T-helper 9 cell (primary cell): ENCODE data around the gene BYSL.

ENCODE experiments used
- DNase-seq: peaks from one replicate; pipeline ENCODE4 v3.0.0-alpha.2; 2020

BYSL gene

GRCh38 chr6:41914869-41915530, 6.3 kb upstream of the BYSL start:
- DNase-seq, result no peak

- no peak for DNase-seq
These were observed 3.8 kb upstream of the BYSL start for GRCh38 chr6:41917528-41917927.

- DNase-seq, result no peak
These were observed 356 bp downstream of the BYSL start for GRCh38 chr6:41921712-41921998.

- DNase-seq, result no peak
These were observed 855 bp downstream of the BYSL start for GRCh38 chr6:41922154-41922553.

GRCh38 chr6:41927253-41927652, 6.0 kb downstream of the BYSL start:
- no peak for DNase-seq

- DNase-seq, result no peak
These were observed 8.6 kb downstream of the BYSL start for GRCh38 chr6:41929924-41930323.

GRCh38 chr6:41931792-41932191, 10.5 kb downstream of the BYSL start:
- DNase-seq, result no peak

- no peak for DNase-seq
These were observed 11.1 kb downstream of the BYSL start for GRCh38 chr6:41932378-41932777.

GRCh38 chr6:41934278-41935192, 13.2 kb downstream of the BYSL start:
- no peak for DNase-seq

- no peak for DNase-seq
These were observed 13.9 kb downstream of the BYSL start for GRCh38 chr6:41935193-41935574.

- DNase-seq, result no peak
These were observed 14.4 kb downstream of the BYSL start for GRCh38 chr6:41935685-41936072.

- peak; percentile 53 for DNase-seq
These were observed 15.0 kb downstream of the BYSL start for GRCh38 chr6:41936073-41936837.

GRCh38 chr6:41937472-41937860, 16.2 kb downstream of the BYSL start:
- DNase-seq, result no peak

- DNase-seq, result peak; percentile 48
These were observed 16.7 kb downstream of the BYSL start for GRCh38 chr6:41937861-41938574.

- no peak for DNase-seq
These were observed 17.4 kb downstream of the BYSL start for GRCh38 chr6:41938590-41939175.

GRCh38 chr6:41939176-41939847, 18.0 kb downstream of the BYSL start:
- no peak for DNase-seq

- DNase-seq, result no peak
These were observed 18.8 kb downstream of the BYSL start for GRCh38 chr6:41939848-41940758.

- peak; percentile 31 for DNase-seq
These were observed 19.5 kb downstream of the BYSL start for GRCh38 chr6:41940759-41941279.

- peak; percentile 80 for DNase-seq
These were observed 20.2 kb downstream of the BYSL start, which contains the start of gene CCND3 for GRCh38 chr6:41941280-41942066. CCND3 (minus strand) TSS chr6:41941808; CDS start chr6:41941649, 159 bp downstream.
